BLaER1 treated with 17β-estradiol and CSF1 and Interleukin-3, amounts not matched to agents 10 nM and 100 nM (cell line): Measurements from ENCODE around the gene B3GALT6.

ENCODE experiments used
- H3K27ac ChIP-seq, 11 experiments: shearing (Covaris generic); formaldehyde crosslinking; 2 replicates each; pipeline ENCODE4 v1.8.1; 2022
- H3K27me3 ChIP-seq, 11 experiments: shearing (Covaris generic); formaldehyde crosslinking; 2 replicates each; pipeline ENCODE4 v1.8.1; 2022
- H3K36me3 ChIP-seq, 11 experiments: shearing (Covaris generic); formaldehyde crosslinking; 2 replicates each; pipeline ENCODE4 v1.8.1; 2022
- H3K4me1 ChIP-seq, 10 experiments: shearing (Covaris generic); formaldehyde crosslinking; 2 replicates each; pipeline ENCODE4 v1.8.1; 2022
- H3K4me2 ChIP-seq, 11 experiments: shearing (Covaris generic); formaldehyde crosslinking; 2 replicates each; pipeline ENCODE4 v1.8.1; 2022
- H3K4me3 ChIP-seq, 10 experiments: shearing (Covaris generic); formaldehyde crosslinking; 2 replicates each; pipeline ENCODE4 v1.8.1; 2022
- H3K9ac ChIP-seq, 11 experiments: shearing (Covaris generic); formaldehyde crosslinking; 2 replicates each; pipeline ENCODE4 v1.8.1; 2022
- H3K9me3 ChIP-seq, 11 experiments: shearing (Covaris generic); formaldehyde crosslinking; replicated peaks in 1 of 11; 2 replicates each; pipeline ENCODE4 v1.8.1; 2022
- H4K20me1 ChIP-seq, 11 experiments: shearing (Covaris generic); formaldehyde crosslinking; 2 replicates each; pipeline ENCODE4 v1.8.1; 2022
- Cebpa-rat ChIP-seq, 11 experiments: shearing (Covaris generic); IDR thresholded peaks; 2 replicates each; pipeline ENCODE4 v1.8.1; 2022

The B3GALT6 gene

GRCh38 chr1:1204998-1205768 is 26.9 kb upstream of the B3GALT6 start:
- H3K9ac ChIP-seq: peak overlapping the region in 6 of 11 experiments; percentile 51 to 69 (median 58); a peak in 8 of 22 replicates
- peak overlapping the region; percentile 90 to 99 (median 97) for H3K4me2 ChIP-seq

GRCh38 chr1:1205769-1206375 is 26.2 kb upstream of the B3GALT6 start:
- Histone ChIP-seq H3K4me2 (peak overlapping the region; percentile 90 to 99 (median 97)), H3K4me3 (peak overlapping the region; percentile 1 to 61 (median 46); a peak in 19 of 20 replicates), H3K9me3 (no peaks in the 10 kb centered on the region; a peak in 1 of 22 replicates), H3K36me3 (no peaks in the 10 kb centered on the region), H3K9ac (peak overlapping the region in 10 of 11 experiments; percentile 21 to 69 (median 56); a peak in 17 of 22 replicates), H3K27ac (0 out of 22 replicates have a peak overlapping the region, but pooled peaks of 1 of the 11 experiments have one; percentile 3), H4K20me1 (peaks cover 0 to 54% (median 31%) of the 10 kb centered on the region in 11 experiments; a peak in 16 of 22 replicates), H3K4me1 (peaks cover 57 to 63% (median 61%) of the 10 kb centered on the region in 10 experiments), H3K27me3 (peaks cover 25 to 72% (median 45%) of the 10 kb centered on the region in 11 experiments)
- TF ChIP-seq Cebpa-rat (IDR thresholded peaks at IDR 0.05): no peak

More at GRCh38 chr1:1204998-1205768, 26.9 kb upstream of the B3GALT6 start:
- Histone ChIP-seq H3K27ac (no peak overlapping the region), H3K4me1 (peaks cover 56 to 62% (median 61%) of the 10 kb centered on the region in 10 experiments), H3K4me3 (peak overlapping the region in 5 of 10 experiments; percentile 39 to 57 (median 48); a peak in 7 of 20 replicates), H3K27me3 (peaks cover 32 to 74% (median 44%) of the 10 kb centered on the region in 11 experiments), H4K20me1 (peaks cover 0 to 47% (median 30%) of the 10 kb centered on the region in 11 experiments; a peak in 16 of 22 replicates), H3K36me3 (no peaks in the 10 kb centered on the region), H3K9me3 (no peaks in the 10 kb centered on the region; a peak in 1 of 22 replicates)
- TF ChIP-seq Cebpa-rat (IDR thresholded peaks at IDR 0.05): no peak

- peak within 1 kb of the TSS in 10 of 11 experiments; percentile 21 to 69 (median 56); a peak in 17 of 22 replicates for H3K9ac ChIP-seq
These were observed 25.6 kb upstream of the B3GALT6 start, which contains the start of gene TNFRSF18 for GRCh38 chr1:1206376-1206965. Gene TNFRSF18 (minus strand): TSS chr1:1206592. CDS start chr1:1206571, 21 bp downstream.

GRCh38 chr1:1206966-1207531 is 25.0 kb upstream of the B3GALT6 start:
- Histone ChIP-seq H3K9me3 (no peaks in the 10 kb centered on the region; a peak in 1 of 22 replicates), H4K20me1 (peaks cover 0 to 66% (median 41%) of the 10 kb centered on the region in 11 experiments; a peak in 16 of 22 replicates), H3K9ac (peak overlapping the region in 2 of 11 experiments; percentile 23 to 55; a peak in 1 of 22 replicates), H3K4me2 (peak overlapping the region; percentile 90 to 99 (median 97)), H3K4me1 (peaks cover 69 to 74% (median 72%) of the 10 kb centered on the region in 10 experiments), H3K4me3 (peak overlapping the region in 8 of 10 experiments; percentile 1 to 61 (median 49); a peak in 12 of 20 replicates), H3K36me3 (no peaks in the 10 kb centered on the region), H3K27ac (peak overlapping the region in 1 of 11 experiments; percentile 18; a peak in 1 of 22 replicates), H3K27me3 (peaks cover 20 to 70% (median 37%) of the 10 kb centered on the region in 11 experiments)
- no peak for TF ChIP-seq Cebpa-rat (IDR thresholded peaks at IDR 0.05)

More at GRCh38 chr1:1206376-1206965, 25.6 kb upstream of the B3GALT6 start, which contains the start of gene TNFRSF18:
- peak within 1 kb of the TSS; percentile 90 to 99 (median 97) for H3K4me2 ChIP-seq
- TF ChIP-seq Cebpa-rat (IDR thresholded peaks at IDR 0.05): no peak
- H4K20me1 ChIP-seq: peaks cover 0 to 60% (median 36%) of the 10 kb centered on the region in 11 experiments; a peak in 16 of 22 replicates
- peaks cover 22 to 66% (median 39%) of the 10 kb centered on the region in 11 experiments for H3K27me3 ChIP-seq
- no peaks in the 10 kb centered on the region; a peak in 1 of 22 replicates for H3K9me3 ChIP-seq
- H3K36me3 ChIP-seq: no peaks in the 10 kb centered on the region
- H3K4me1 ChIP-seq: peaks cover 63 to 69% (median 66%) of the 10 kb centered on the region in 10 experiments
- H3K4me3 ChIP-seq: peak within 1 kb of the TSS; percentile 1 to 61 (median 46); a peak in 19 of 20 replicates
- peak within 1 kb of the TSS in 2 of 11 experiments; percentile 3 to 18; a peak in 2 of 22 replicates for H3K27ac ChIP-seq

GRCh38 chr1:1207571-1207892 is 24.5 kb upstream of the B3GALT6 start:
- H3K4me2 ChIP-seq: peak overlapping the region; percentile 90 to 99 (median 97)
- H4K20me1 ChIP-seq: peaks cover 0 to 68% (median 41%) of the 10 kb centered on the region in 11 experiments; a peak in 17 of 22 replicates
- H3K9me3 ChIP-seq: no peaks in the 10 kb centered on the region; a peak in 1 of 22 replicates

GRCh38 chr1:1208713-1209433 is 23.2 kb upstream of the B3GALT6 start:
- H3K27me3 ChIP-seq: peaks cover 31 to 78% (median 48%) of the 10 kb centered on the region in 11 experiments

More at GRCh38 chr1:1207571-1207892, 24.5 kb upstream of the B3GALT6 start:
- Histone ChIP-seq H3K27ac (peak overlapping the region in 5 of 11 experiments; percentile 32 to 60 (median 45); a peak in 7 of 22 replicates), H3K27me3 (peaks cover 20 to 71% (median 37%) of the 10 kb centered on the region in 11 experiments), H3K4me3 (no peak overlapping the region), H3K9ac (no peak overlapping the region), H3K4me1 (peaks cover 73 to 78% (median 75%) of the 10 kb centered on the region in 10 experiments), H3K36me3 (no peaks in the 10 kb centered on the region)
- TF ChIP-seq Cebpa-rat (IDR thresholded peaks at IDR 0.05): no peak

More at GRCh38 chr1:1208713-1209433, 23.2 kb upstream of the B3GALT6 start:
- Histone ChIP-seq H3K4me2 (peak overlapping the region; percentile 90 to 99 (median 97)), H4K20me1 (peaks cover 0 to 82% (median 53%) of the 10 kb centered on the region in 11 experiments; a peak in 17 of 22 replicates), H3K9ac (peak overlapping the region in 8 of 11 experiments; percentile 41 to 76 (median 66); a peak in 16 of 22 replicates), H3K27ac (peak overlapping the region in 10 of 11 experiments; percentile 42 to 86 (median 67); a peak in 16 of 22 replicates), H3K9me3 (no peaks in the 10 kb centered on the region; a peak in 1 of 22 replicates), H3K4me1 (peaks cover 87 to 91% (median 89%) of the 10 kb centered on the region in 10 experiments), H3K4me3 (peak overlapping the region in 9 of 10 experiments; percentile 31 to 61 (median 47); a peak in 13 of 20 replicates), H3K36me3 (no peaks in the 10 kb centered on the region)
- no peak for TF ChIP-seq Cebpa-rat (IDR thresholded peaks at IDR 0.05)
